Panc1 (cell line): Measurements from ENCODE around the gene COPZ1. TPM values are rescaled to one million over a fixed set of nuclear protein-coding genes. Genes with fewer than 3 reads are reported as not detected.

ENCODE experiments used
- ATAC-seq: fragments of 200-7000 bp; cut with Tn5 transposase; 2 replicates; pipeline ENCODE4 v1.9.1; 2020; ENCODE audit warnings: mild to moderate bottlenecking, moderate library complexity
- BruUV-seq: library from RNA; stranded (reverse); fragments of 400-500 nt; replicated peaks from 2 replicates; lab custom pipeline; 2021; lab: Mats Ljungman, UMichigan
- CTCF ChIA-PET: fragments of 300-600 bp; sonication (Branson Sonifier 250); formaldehyde crosslinking; loops from one replicate; lab custom pipeline; 2022; ENCODE audit warnings: antibody characterized with exemption; lab: Charles Lee
- POLR2A ChIA-PET: fragments of 300-600 bp; sonication (Branson Sonifier 250); formaldehyde crosslinking; loops from one replicate; lab custom pipeline; 2022; ENCODE audit warnings: antibody characterized with exemption; lab: Charles Lee
- DNase-seq: peaks from one replicate; pipeline ENCODE4 v3.0.0-alpha.2; 2010; ENCODE audit warnings: low read depth, low spot score
- H3K27ac ChIP-seq: 2 replicates; pipeline ENCODE4 v1.5.1; 2011; ENCODE audit warnings: mild to moderate bottlenecking, low read length, inconsistent platforms
- H3K27me3 ChIP-seq: fragments of 200-500 bp; sonication (Bioruptor generic); 2 replicates; pipeline ENCODE4 v1.6.0; 2014; ENCODE audit warnings: low read length, inconsistent platforms; ENCODE audit not compliant: control insufficient read depth, insufficient read depth
- H3K36me3 ChIP-seq: fragments of 200-500 bp; sonication (Bioruptor generic); 2 replicates; pipeline ENCODE4 v1.5.1; 2014; ENCODE audit warnings: inconsistent platforms, mild to moderate bottlenecking, low read length, moderate library complexity; ENCODE audit not compliant: control insufficient read depth, insufficient read depth
- H3K4me1 ChIP-seq: 2 replicates; pipeline ENCODE4 v1.5.1; 2011; ENCODE audit warnings: inconsistent platforms, mild to moderate bottlenecking, low read length, moderate library complexity; ENCODE audit not compliant: control insufficient read depth, insufficient read depth
- H3K4me3 ChIP-seq, 2 experiments: 2 replicates each; pipeline ENCODE4 v1.5.1; 2011 to 2012; ENCODE audit warnings: low read depth in 2 of 2, low read length in 2 of 2, mild to moderate bottlenecking in 2 of 2, inconsistent platforms in 1 of 2, moderate library complexity in 1 of 2
- H3K9me3 ChIP-seq: fragments of 200-500 bp; sonication (Bioruptor generic); 2 replicates; pipeline ENCODE4 v1.5.1; 2014; ENCODE audit warnings: low read depth, mild to moderate bottlenecking, inconsistent platforms, low read length, moderate library complexity; ENCODE audit not compliant: control insufficient read depth, insufficient read depth
- CTCF ChIP-seq: fragments of 450-650 bp; IDR thresholded peaks from 2 replicates; pipeline ENCODE4 v1.5.1; 2017; ENCODE audit warnings: mild to moderate bottlenecking
- POLR2AphosphoS5 ChIP-seq: IDR thresholded peaks from 2 replicates; pipeline ENCODE4 v1.6.1; 2012; ENCODE audit warnings: mild to moderate bottlenecking, low read depth, low read length, moderate library complexity
- SIN3A ChIP-seq: IDR thresholded peaks from 2 replicates; pipeline ENCODE4 v1.6.1; 2012; ENCODE audit warnings: low read depth, mild to moderate bottlenecking, low read length, moderate library complexity, borderline replicate concordance; ENCODE audit not compliant: insufficient read depth
- TCF7L2 ChIP-seq: IDR thresholded peaks from 2 replicates; pipeline ENCODE4 v1.6.1; 2011; ENCODE audit warnings: mild to moderate bottlenecking, low read depth, low read length, inconsistent platforms
- in situ Hi-C: cut with HindIII; loops from 2 replicates; pipeline ENCODE4 v1.10.0; 2016; ENCODE audit warnings: low sequenced_read_pairs, low pct_unique_long_range_greater_than_20kb
- intact Hi-C: fragments of 100-400 bp; cut with micrococcal nuclease; formaldehyde crosslinking; loops from one replicate; pipeline ENCODE4 v1.10.0; 2022; ENCODE audit not compliant: unreplicated experiment
- total RNA-seq: library from RNA; stranded (reverse); gene quantifications from one replicate; pipeline ENCODE4 v1.2.1, GENCODE V29; 2021; ENCODE audit not compliant: unreplicated experiment
- TF ChIP-seq, protein P1 (sequence below), 2 experiments: IDR thresholded peaks; 2 replicates each; pipeline ENCODE4 v1.6.1; 2011 to 2012; ENCODE audit warnings: low read depth in 2 of 2, control low read depth in 1 of 2, low read length in 1 of 2, mild to moderate bottlenecking in 1 of 2, moderate library complexity in 1 of 2; ENCODE audit not compliant: insufficient read depth in 1 of 2

Gene COPZ1
- total RNA-seq, 1 experiment from 2014 or later: 175 TPM

DNA sequence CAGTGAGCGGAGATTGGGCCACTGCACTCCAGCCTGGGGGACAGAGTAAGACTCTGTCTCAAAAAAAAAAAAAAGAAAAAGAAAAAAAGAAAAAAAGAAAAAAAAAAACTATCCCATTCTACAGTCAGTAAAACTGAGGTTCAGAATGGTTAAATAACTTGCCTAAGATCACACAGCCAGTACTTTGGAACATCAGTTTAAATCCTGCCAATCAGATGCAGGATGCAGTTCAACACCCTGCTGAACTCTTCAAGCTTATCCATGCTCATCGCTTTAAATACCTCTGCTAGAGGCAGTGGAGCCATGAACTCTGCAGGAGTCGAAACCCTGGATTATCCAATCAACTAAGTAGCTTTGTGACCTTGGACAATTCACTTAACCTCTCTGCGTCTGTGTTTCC is 56.2 kb downstream of the COPZ1 start:
- in situ Hi-C loops: no loop called here
- POLR2A ChIA-PET: no interaction called here

GRCh38 chr12:54383041-54383609 is 58.2 kb downstream of the COPZ1 start:
- Histone ChIP-seq H3K36me3 (no peaks in the 10 kb centered on the region), H3K4me3 (no peak overlapping the region), H3K4me1 (peaks cover 2% of the 10 kb centered on the region; the same call in 1 of the 2 replicates), H3K27ac (no peak overlapping the region), H3K27me3 (no peaks in the 10 kb centered on the region), H3K9me3 (no peaks in the 10 kb centered on the region)
- ChIA-PET CTCF (no interaction called here), POLR2A (interaction anchor here (0.6 kb wide), 1 partner anchor 57 kb away, joined by 5 read pairs; no protein-coding TSS in a partner anchor)
- no peak for TF ChIP-seq SIN3A
- TF ChIP-seq, protein P1, sequence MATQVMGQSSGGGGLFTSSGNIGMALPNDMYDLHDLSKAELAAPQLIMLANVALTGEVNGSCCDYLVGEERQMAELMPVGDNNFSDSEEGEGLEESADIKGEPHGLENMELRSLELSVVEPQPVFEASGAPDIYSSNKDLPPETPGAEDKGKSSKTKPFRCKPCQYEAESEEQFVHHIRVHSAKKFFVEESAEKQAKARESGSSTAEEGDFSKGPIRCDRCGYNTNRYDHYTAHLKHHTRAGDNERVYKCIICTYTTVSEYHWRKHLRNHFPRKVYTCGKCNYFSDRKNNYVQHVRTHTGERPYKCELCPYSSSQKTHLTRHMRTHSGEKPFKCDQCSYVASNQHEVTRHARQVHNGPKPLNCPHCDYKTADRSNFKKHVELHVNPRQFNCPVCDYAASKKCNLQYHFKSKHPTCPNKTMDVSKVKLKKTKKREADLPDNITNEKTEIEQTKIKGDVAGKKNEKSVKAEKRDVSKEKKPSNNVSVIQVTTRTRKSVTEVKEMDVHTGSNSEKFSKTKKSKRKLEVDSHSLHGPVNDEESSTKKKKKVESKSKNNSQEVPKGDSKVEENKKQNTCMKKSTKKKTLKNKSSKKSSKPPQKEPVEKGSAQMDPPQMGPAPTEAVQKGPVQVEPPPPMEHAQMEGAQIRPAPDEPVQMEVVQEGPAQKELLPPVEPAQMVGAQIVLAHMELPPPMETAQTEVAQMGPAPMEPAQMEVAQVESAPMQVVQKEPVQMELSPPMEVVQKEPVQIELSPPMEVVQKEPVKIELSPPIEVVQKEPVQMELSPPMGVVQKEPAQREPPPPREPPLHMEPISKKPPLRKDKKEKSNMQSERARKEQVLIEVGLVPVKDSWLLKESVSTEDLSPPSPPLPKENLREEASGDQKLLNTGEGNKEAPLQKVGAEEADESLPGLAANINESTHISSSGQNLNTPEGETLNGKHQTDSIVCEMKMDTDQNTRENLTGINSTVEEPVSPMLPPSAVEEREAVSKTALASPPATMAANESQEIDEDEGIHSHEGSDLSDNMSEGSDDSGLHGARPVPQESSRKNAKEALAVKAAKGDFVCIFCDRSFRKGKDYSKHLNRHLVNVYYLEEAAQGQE (IDR thresholded peaks at IDR 0.05; ENCODE audit: insufficient read depth in 1 of 2, low read depth in 2 of 2, low read length in 1 of 2): no peak
- no peak for TF ChIP-seq CTCF
- TF ChIP-seq TCF7L2: no peak
- TF ChIP-seq POLR2AphosphoS5: no peak
- no peak for ATAC-seq
- peak; percentile 79 for DNase-seq
- BruUV-seq: no TSS peak
- intact Hi-C loops (no loop called here), in situ Hi-C loops (no loop called here)

More for the DNA sequence above, 56.2 kb downstream of the COPZ1 start:
- CTCF ChIA-PET: interaction anchor here (0.7 kb wide), 1 partner anchor 97 kb away, joined by 4 read pairs; no protein-coding TSS in a partner anchor
- no peak overlapping the region for H3K4me3 ChIP-seq
- intact Hi-C loops: no loop called here
- H3K27me3 ChIP-seq: no peaks in the 10 kb centered on the region
- peaks cover 2% of the 10 kb centered on the region; the same call in 1 of the 2 replicates for H3K4me1 ChIP-seq
- no peaks in the 10 kb centered on the region for H3K36me3 ChIP-seq
- H3K27ac ChIP-seq: no peak overlapping the region
- BruUV-seq: no TSS peak
- no peak for DNase-seq
- ATAC-seq: no peak
- no peak for TF ChIP-seq TCF7L2
- no peak for TF ChIP-seq CTCF
- no peak for TF ChIP-seq POLR2AphosphoS5
- no peak for TF ChIP-seq SIN3A
- no peaks in the 10 kb centered on the region for H3K9me3 ChIP-seq
